NCI-H446 treated with DMSO at 0.1 percent for 48 hours (cell line): ENCODE measurements around the gene ACSBG1.

ENCODE experiments used
- DNase-seq: peaks from one replicate; lab custom pipeline; 2025; lab: John Stamatoyannopoulos, UW

ACSBG1 gene

DNA sequence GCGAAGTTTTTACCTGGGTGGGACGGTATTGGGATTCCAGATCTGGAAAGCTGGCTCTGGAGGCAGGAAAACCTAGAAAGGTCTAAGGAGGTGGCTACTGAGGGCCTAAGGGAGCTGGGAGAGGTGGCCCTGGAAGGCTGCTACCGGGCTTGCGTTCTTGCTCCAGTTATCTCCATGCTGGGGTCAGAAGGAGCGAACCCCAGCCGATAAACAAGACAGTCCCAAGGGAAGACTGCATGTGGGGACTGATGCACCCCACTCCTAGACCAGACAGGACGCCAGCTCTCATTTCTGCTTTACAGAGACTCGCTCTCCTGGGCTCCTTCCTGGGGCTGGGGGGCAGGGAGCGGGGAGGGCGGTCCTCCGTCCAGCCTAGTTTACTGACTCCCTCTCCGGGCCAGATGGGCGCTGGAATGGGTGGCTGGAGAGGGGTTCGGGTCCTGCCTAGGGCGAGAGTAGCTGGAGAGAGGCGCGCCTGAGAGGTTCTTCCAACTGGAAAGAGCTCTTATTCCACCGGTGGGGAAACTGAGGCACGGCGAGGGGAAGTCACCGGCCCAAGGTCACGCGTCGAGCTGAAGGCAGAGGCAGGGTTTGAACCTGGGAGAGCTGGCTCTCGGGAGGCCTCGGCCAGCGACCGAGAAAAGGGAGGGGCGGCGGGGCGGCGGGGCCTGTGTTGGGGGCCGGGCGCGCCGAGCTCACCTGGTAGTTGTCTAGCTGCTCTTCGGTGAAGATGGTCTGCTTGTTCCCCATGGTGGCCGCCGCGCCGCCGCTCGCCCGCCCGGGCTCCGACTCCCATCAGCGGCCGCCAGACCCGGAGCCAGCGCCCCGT, 103.7 kb downstream of the ACSBG1 start:
- no peak for DNase-seq

DNA sequence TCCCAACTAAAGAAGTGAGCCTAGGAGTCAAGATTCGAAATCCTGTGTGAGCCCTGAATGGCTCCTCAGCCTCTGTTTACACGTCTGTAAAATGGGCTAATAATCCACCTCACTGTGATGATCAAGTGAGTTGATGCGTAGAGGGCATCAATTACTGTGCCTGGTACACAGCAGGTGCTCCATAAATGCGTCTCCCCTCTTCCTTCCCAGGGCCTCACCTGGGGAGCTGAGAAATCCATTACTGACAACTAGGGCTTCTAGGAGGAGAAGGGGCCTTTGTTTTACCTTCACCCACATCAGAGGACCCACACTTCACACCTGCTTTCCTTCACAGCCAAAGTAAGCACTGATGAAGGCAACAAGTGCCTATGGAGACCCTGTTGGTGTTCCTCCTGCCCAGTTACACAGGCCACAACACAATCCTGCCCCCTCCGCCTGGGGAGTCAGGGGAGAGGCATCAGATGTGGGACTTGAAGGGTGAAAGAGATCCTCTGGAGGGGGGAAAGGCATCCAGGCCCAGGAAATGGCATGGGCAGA, 104.5 kb downstream of the ACSBG1 start:
- DNase-seq, result no peak

DNA sequence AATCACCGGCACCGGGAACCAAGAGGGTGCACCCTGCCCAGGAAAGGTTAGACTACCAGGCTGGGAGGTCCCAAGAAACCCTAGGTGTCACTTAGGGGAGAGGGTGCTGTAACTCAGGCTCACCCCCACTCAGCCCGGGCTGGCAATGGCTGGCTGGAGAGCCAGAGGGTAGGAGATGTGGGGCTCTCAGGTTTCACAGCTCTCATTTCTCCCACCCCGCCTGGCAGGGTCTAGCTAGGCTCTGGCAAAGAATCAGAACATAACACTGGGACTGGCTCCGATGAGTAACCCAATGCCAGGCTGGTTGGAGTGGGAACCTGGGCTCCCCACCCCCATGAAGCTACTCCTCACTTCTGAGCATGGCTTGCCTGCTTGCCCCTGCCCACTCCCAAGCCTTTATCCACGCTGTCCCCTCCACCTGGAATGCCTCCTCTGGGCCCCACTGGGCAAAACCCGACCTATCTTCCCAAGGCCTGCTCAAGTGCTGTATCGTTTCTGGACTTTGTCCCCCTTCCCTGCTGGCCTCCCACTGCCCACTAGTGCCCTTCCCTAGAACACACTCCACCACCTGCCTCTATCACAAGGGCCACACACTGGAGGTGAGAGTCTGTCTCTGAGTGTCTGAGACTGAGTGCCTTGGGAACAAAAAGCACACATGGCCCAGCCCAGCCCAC, 105.2 kb downstream of the ACSBG1 start:
- peak; percentile 51 for DNase-seq

DNA sequence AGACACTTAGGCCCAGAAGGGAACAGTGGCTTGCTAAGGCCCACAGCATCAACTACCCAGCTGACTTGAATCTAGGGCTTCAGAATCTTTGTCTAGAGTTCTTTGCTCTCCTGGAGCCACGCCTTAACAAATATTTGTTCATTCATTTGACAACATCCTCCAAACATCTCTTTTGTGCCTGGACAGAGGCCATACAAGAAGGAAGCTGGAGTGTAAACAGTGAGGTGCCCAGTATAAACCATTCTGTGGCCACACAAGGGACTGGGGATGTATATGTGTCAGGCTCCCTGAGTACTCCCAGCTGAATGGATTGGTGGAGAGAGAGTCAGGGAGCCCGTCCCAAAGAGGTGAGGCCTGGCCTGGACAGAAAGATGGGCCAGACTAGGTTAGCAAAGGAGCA, 106.5 kb downstream of the ACSBG1 start:
- DNase-seq, result no peak

DNA sequence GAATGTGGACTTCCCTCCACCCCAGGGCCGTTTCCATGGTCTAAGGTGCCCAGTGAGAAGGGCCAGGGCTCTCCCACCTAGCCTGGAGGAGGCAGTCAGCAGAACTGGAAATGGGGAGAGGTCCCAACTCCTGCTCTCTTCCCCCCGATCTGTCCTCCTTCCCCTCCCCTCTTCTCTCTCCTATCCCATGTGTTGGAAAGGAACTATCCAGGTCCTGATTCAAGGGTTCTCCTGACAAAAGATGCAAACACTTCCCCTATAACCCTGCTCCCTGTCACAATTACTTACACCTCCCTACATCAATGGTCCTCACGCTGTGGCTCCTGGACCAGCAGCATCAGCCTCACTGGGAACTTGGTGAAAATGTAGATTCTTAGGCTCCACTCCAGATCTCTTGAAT, 109.1 kb downstream of the ACSBG1 start:
- DNase-seq, result no peak

DNA sequence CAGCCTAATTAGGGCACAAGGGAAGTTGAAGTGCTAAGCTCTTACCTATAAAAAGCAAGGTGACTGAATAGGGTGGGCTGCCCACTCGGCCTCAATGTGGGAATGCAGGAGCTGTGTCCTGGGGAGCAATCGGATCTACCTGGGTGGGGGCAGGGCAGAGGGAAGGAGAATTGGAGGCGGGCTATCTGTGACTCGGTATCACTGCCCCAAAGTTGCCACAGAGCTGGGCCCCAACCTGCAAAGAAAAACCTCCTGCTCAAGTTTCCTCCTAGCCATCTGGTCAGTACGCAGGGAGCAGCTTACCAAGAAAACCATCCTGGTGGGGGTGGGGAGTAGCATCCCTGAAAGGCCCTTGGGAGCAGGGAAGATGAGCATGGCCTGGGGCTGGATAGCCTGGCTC, 113.8 kb downstream of the ACSBG1 start:
- no peak for DNase-seq
